NCI-H146 (cell line): ENCODE data around the gene HYAL4.
"Not testable (repeated sequence)": the region's sequence is repeated elsewhere in the genome, so short reads cannot be mapped to it uniquely, and the experiment has no call there.

Experiments used
- DNase-seq: peaks from one replicate; lab custom pipeline; 2025; lab: John Stamatoyannopoulos, UW

Gene HYAL4

GRCh38 chr7:123844712-123845219, at the start of gene HYAL4:
Gene HYAL4 (plus strand): TSS chr7:123845169. CDS start chr7:123868274, 23,105 bp downstream.
- DNase-seq: no peak

GRCh38 chr7:123795917-123796316, 49.1 kb upstream of the HYAL4 start:
- DNase-seq: no peak

- DNase-seq: no peak
Observed at GRCh38 chr7:123796568-123796967, 48.4 kb upstream of the HYAL4 start.

- DNase-seq: peak; percentile 46
Observed at GRCh38 chr7:123797673-123798531, 47.1 kb upstream of the HYAL4 start.

GRCh38 chr7:123798532-123799188, 46.3 kb upstream of the HYAL4 start:
- DNase-seq: no peak

GRCh38 chr7:123802249-123802648, 42.7 kb upstream of the HYAL4 start:
- DNase-seq: no peak

- no peak for DNase-seq
Observed at GRCh38 chr7:123805287-123805686, 39.7 kb upstream of the HYAL4 start.

- DNase-seq: no peak
Observed at GRCh38 chr7:123809471-123809870, 35.5 kb upstream of the HYAL4 start.

- DNase-seq: no peak
Observed at GRCh38 chr7:123811056-123811455, 33.9 kb upstream of the HYAL4 start.

GRCh38 chr7:123816916-123817315, 28.1 kb upstream of the HYAL4 start:
- no peak for DNase-seq

GRCh38 chr7:123819001-123819400, 26.0 kb upstream of the HYAL4 start:
- DNase-seq: no peak

GRCh38 chr7:123819795-123820194, 25.2 kb upstream of the HYAL4 start:
- not testable (repeated sequence) for DNase-seq

- DNase-seq: no peak
Observed at GRCh38 chr7:123820864-123821263, 24.1 kb upstream of the HYAL4 start.

GRCh38 chr7:123821320-123821719, 23.6 kb upstream of the HYAL4 start:
- DNase-seq: no peak

- DNase-seq: no peak
Observed at GRCh38 chr7:123823898-123824753, 20.8 kb upstream of the HYAL4 start.

GRCh38 chr7:123824754-123825067, 20.3 kb upstream of the HYAL4 start:
- DNase-seq: peak; percentile 67

GRCh38 chr7:123828805-123829204, 16.2 kb upstream of the HYAL4 start:
- DNase-seq: no peak

- no peak for DNase-seq
Observed at GRCh38 chr7:123836656-123837055, 8.3 kb upstream of the HYAL4 start.

GRCh38 chr7:123839106-123839505, 5.9 kb upstream of the HYAL4 start:
- not testable (repeated sequence) for DNase-seq

GRCh38 chr7:123844142-123844541, 827 bp upstream of the HYAL4 start:
- DNase-seq: not testable (repeated sequence)

GRCh38 chr7:123845823-123846216, 851 bp downstream of the HYAL4 start:
- DNase-seq: no peak

- DNase-seq: no peak
Observed at GRCh38 chr7:123846217-123846891, 1.4 kb downstream of the HYAL4 start.
